ENCODE results near the gene PAX5. TPM values are rescaled to one million over a fixed set of nuclear protein-coding genes. Genes with fewer than 3 reads are reported as not detected.

The PAX5 gene
- total RNA-seq, 4 donors from 2014 or later: 0.55 TPM; not detected in 3

DNA sequence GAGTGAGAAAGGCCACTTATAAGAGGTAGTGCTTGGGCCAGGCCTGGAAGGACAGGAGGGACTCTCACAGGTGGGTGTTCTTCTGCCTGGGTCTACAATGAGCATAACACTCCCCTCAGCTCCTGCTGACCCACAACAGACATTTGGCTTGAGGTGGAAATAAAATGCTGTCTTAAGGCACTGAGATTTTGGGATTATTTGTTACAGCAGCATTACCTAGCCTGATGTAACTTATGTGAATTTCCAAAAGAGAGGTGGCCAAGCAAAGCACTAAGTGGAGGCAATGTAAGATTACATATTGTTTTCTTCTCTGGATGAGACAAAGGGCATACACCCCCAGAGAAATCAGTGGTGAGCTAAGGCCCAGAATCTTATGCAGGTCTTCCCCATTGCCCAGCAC is 221.5 kb downstream of the PAX5 start:
- TF ChIP-seq POLR2A (IDR thresholded peaks at IDR 0.05): no peak
- TF ChIP-seq, protein P1, sequence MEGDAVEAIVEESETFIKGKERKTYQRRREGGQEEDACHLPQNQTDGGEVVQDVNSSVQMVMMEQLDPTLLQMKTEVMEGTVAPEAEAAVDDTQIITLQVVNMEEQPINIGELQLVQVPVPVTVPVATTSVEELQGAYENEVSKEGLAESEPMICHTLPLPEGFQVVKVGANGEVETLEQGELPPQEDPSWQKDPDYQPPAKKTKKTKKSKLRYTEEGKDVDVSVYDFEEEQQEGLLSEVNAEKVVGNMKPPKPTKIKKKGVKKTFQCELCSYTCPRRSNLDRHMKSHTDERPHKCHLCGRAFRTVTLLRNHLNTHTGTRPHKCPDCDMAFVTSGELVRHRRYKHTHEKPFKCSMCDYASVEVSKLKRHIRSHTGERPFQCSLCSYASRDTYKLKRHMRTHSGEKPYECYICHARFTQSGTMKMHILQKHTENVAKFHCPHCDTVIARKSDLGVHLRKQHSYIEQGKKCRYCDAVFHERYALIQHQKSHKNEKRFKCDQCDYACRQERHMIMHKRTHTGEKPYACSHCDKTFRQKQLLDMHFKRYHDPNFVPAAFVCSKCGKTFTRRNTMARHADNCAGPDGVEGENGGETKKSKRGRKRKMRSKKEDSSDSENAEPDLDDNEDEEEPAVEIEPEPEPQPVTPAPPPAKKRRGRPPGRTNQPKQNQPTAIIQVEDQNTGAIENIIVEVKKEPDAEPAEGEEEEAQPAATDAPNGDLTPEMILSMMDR (IDR thresholded peaks at IDR 0.05): no peak
- Histone ChIP-seq H3K27ac (no peak overlapping the region), H3K36me3 (no peaks in the 10 kb centered on the region), H3K9me3 (no peaks in the 10 kb centered on the region), H3K4me3 (no peak overlapping the region), H3K4me1 (no peaks in the 10 kb centered on the region), H3K27me3 (no peaks in the 10 kb centered on the region)
- no peak for DNase-seq
- intact Hi-C loops (cut with DNase I; ENCODE audit: low total_unique reads): no loop called here

- Histone ChIP-seq H3K27me3 (no peaks in the 10 kb centered on the region), H3K9me3 (no peaks in the 10 kb centered on the region), H3K4me1 (no peaks in the 10 kb centered on the region), H3K36me3 (no peaks in the 10 kb centered on the region), H3K27ac (no peak overlapping the region), H3K4me3 (no peak overlapping the region)
- intact Hi-C loops (cut with DNase I; ENCODE audit: low total_unique reads): no loop called here
- TF ChIP-seq, protein P1 (IDR thresholded peaks at IDR 0.05): no peak
- TF ChIP-seq POLR2A (IDR thresholded peaks at IDR 0.05): no peak
- no peak for DNase-seq
These were observed 225.8 kb downstream of the PAX5 start for GRCh38 chr9:36808251-36808650.

GRCh38 chr9:36803961-36804360 is 230.1 kb downstream of the PAX5 start:
- no peaks in the 10 kb centered on the region for H3K36me3 ChIP-seq
- intact Hi-C loops (cut with DNase I; ENCODE audit: low total_unique reads): no loop called here
- DNase-seq: no peak
- H3K4me3 ChIP-seq: no peak overlapping the region
- no peaks in the 10 kb centered on the region for H3K4me1 ChIP-seq
- TF ChIP-seq POLR2A (IDR thresholded peaks at IDR 0.05): no peak
- TF ChIP-seq, protein P1 (IDR thresholded peaks at IDR 0.05): no peak
- H3K27me3 ChIP-seq: no peaks in the 10 kb centered on the region
- H3K27ac ChIP-seq: no peak overlapping the region
- H3K9me3 ChIP-seq: no peaks in the 10 kb centered on the region

DNA sequence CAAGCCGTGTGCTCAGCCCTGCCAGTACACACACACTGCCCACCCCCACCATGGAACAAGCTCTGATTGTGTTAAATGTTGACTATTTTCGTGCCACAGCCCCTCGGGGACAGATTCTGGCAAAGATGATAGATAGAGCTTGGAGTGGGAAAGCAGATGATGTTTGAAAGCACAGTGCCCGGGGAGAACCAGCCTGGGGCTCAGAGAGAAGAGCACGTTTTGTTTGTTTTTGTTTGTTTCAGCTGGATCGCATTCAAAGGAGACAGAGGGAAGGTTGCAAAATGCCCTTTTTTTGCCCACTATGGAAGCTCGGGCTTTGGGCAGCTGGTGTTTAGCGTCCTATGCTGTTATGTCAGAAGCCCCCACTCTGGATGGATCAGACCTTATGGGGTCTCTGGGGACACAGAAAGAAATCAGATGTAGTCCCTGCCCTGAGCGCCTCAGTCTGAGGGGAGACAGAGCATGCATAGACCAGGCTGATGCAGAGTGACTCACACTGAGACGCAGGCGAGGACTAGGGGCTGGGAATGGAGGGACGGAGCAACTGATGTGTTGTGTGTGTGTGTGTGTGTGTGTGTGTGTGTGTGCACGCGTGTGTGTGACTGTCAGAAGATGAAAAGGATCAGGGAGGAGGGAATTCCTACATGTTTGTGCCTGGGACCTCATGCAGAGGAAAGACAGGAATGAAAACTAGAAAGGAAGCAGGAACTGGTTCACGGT is 231.7 kb downstream of the PAX5 start:
- intact Hi-C loops (cut with DNase I; ENCODE audit: low total_unique reads): no loop called here
- Histone ChIP-seq H3K4me3 (no peak overlapping the region), H3K27ac (no peak overlapping the region), H3K36me3 (no peaks in the 10 kb centered on the region), H3K4me1 (no peaks in the 10 kb centered on the region), H3K9me3 (no peaks in the 10 kb centered on the region), H3K27me3 (no peaks in the 10 kb centered on the region)
- DNase-seq: no peak
- no peak for TF ChIP-seq POLR2A (IDR thresholded peaks at IDR 0.05)
- TF ChIP-seq, protein P1 (IDR thresholded peaks at IDR 0.05): no peak

DNA sequence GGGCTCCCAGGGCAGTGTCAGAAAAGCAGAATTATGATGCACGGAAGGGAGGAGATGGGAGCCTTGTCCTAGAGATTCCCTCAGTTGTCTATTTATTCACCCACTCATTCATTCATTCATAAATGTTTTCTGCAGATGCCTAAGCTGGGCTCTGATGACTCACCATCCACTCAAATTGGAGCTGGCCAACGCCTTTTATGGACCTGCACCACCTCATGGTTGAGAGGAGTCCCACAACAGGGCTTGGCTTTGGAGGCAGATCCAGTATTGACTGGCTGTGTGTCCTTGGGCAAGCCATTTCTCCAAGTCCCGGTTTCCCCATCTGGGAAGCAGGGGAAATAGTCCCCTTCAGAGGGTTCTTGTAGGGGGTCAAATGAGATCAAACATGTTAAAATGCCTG is 233.6 kb downstream of the PAX5 start:
- Histone ChIP-seq H3K9me3 (no peaks in the 10 kb centered on the region), H3K27me3 (no peaks in the 10 kb centered on the region), H3K4me3 (no peak overlapping the region), H3K36me3 (no peaks in the 10 kb centered on the region), H3K27ac (no peak overlapping the region), H3K4me1 (no peaks in the 10 kb centered on the region)
- no peak for DNase-seq
- intact Hi-C loops (cut with DNase I; ENCODE audit: low total_unique reads): no loop called here
- TF ChIP-seq, protein P1 (IDR thresholded peaks at IDR 0.05): no peak
- no peak for TF ChIP-seq POLR2A (IDR thresholded peaks at IDR 0.05)

Measured in uterus (tissue), 4 donors.